ENCODE data around the gene CLIC4.
"Not testable (repeated sequence)": the region's sequence is repeated elsewhere in the genome, so short reads cannot be mapped to it uniquely, and the experiment has no call there.

CLIC4 gene

DNA sequence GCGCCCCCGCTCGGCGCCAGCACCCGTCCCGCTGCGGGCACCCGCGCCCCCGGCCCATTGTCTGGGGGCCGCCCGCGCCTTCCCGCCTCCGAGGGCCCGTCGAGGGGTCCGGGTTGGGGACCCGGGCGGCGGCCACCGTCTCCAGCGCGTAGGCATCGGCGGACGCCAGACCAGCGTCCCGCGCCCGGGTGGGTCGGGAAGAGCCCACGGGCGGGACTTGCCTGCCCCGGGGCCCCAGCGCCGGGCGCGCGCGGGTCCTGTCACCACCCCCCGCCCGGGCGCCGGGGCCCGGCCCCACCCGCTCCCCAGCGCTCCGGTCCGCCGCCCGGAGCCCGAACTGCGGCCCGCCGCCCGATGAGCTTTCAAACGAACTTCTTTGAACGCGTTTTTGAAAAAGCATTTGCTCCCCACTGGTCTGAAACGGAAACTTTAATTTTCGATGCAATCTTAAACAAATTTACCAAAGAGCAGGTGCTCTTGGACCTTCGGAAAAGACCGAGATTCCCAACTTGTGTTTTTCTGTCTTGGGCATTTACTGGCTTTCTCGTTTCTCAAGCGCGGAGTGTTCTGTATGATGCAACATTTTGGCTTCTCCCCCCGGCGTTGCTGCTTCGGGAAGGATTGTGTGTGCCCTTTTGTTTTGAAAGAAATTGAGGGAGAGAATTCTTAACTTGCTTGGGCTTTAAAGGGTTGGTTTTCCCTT lies 615 bp downstream of the CLIC4 start:
- DNase-seq (ENCODE audit: low read depth) = no peak

DNA sequence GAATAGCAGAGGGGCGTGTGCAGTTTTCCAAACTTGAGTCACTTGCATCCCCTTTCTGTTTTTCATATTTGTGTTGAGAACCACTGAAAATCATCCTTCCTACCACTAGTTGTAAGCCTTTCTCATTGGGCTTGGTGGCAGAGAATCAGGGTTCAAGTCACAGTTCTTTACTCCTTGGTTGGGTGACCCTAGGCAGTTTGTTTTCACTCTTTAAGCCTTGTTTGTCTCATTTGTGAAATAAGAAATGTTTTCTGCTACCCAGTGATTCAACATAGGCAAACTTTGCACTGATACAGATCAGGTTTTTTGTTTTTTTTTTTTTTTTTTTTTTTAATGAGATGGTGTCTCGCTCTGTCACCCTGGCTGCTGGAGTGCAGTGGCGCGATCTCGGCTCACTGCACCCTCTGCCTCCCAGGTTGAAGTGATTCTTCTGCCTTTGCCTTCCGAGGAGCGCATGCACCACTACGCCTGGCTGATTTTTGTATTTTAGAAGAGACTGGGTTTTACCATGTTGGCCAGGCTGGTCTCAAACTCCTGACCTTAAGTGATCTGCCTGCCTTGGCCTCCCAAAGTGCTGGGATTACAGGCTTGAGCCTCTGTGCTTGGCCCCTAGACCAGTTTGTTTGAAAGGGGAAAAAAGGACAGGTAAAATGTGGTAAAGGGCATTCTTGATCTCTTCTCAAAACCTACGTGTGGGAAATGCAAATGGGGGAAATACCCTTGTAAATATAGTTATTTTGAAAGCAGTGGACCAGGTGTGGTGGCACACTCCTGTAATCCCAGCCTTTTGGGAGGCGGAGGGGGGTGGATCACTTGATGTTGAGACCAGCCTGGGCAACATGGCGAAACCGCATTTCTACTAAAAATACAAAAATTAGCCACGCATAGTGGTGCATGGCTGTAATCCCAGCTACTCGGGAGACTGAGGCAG lies 3.2 kb downstream of the CLIC4 start:
- DNase-seq (ENCODE audit: low read depth) = no peak

DNA sequence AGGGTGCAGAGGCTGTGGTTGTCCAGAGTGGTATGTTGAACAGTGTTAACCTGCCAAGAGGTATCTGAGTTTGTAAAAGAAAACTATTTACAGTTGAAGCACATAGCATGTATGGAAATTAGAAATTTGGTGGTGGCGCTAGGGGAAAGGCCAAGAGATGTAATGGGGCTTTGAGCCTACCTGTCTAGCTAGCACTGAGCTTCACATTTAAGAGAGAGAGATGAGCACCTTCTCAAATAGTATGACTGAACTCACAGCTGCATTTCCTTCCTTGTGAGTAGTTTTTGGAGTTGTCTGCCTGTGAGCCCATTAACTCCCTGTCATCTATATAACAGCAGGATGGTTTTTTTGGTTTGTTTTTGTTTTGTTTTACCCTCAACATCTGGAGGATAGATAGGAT lies 4.0 kb downstream of the CLIC4 start:
- no peak for DNase-seq (ENCODE audit: low read depth)

DNA sequence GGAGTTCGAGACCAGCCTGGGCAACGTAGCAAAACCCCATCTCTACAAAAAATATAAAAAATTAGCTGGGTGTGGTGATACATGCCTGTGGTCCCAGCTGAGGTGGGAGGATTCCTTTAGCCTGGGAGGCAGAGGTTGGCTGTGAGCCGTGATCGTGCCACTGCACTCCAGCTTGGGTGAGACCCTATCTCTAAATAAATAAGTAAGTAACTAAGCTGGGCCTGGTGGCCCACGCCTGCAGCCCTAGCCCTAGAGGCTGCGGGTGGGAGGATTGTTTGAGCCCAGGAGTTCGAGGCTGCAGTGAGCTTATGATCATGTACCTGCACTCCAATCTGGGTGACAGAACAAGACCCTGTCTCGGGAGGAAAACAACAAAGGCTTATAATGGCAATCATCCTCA lies 4.6 kb downstream of the CLIC4 start:
- DNase-seq (ENCODE audit: low read depth) = no peak

DNA sequence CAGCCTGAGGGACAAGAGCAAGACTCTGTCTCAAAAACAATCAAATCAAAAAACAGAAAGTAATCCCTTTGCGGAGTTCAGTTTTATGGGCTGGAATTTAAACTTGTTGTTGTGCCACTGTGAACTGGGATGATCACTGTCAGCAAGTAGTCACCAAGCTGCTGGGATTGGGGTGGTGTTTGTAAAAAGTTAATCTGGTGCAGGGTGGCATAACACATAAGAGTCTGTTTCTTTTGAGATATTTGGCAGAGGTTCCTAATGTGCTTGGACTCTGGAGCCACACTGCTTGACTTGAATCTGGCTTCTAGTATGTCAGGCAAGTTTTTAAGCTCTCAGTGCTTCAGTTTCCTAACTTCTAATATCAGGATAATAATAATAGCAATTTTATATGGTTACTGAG lies 6.6 kb downstream of the CLIC4 start:
- no peak for DNase-seq (ENCODE audit: low read depth)

DNA sequence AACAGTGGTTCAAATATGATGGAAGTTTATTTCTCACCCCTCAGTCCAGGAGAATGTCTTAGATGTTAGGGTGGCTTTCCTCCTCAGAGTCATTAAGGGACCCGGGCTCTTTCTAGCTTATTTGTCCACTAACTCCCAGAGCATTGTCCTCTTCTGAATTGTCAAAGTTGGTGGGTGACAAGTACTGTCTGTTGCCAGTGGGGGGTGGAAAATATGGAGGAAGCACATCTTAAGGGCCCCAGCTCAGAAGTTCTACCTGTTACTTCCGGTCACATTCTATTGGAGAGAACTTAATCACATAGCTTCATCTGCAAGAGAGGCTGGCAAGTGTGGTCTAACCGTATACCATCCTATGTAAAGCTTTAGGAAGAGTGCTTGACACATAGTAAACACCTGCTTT lies 7.1 kb downstream of the CLIC4 start:
- no peak for DNase-seq (ENCODE audit: low read depth)

DNA sequence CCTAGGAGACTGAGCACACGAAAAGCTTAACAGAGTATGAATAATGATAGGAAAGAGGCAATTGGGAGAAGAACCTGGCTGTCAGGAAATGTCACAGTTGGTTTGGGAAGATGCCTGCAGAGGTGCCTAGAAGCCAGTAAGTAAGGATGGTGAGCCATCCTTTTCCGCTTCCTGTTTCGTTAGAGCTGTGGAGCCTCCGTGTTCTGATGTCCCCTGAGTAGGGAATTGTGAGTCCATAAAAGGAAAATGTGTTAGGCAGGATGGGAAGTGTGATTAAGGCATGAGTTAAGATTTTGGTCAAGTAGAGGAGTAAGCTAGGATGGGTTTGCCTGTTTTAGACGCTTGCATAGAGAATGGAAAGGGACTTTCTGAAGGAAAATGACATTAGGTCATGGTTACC lies 9.0 kb downstream of the CLIC4 start:
- DNase-seq (ENCODE audit: low read depth) = no peak

DNA sequence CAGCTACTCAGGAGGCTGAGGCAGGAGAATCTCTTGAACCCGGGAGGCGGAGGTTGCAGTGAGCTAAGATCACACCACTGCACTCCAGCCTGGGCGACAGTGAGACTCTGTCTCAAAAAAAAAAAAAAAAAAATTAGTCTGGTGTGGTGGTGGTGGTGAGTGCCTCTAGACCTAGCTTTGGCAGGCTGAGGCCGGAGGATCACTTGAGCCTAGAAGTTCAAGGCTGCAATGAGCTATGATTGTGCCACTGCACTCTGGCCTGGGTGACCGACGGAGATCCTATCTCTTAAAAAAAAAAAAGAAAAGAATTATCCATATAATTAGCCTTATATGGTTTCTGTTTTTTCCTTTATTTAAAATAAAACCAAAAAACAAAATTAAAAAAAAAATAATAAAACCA lies 10.1 kb downstream of the CLIC4 start:
- DNase-seq (ENCODE audit: low read depth) = not testable (repeated sequence)

DNA sequence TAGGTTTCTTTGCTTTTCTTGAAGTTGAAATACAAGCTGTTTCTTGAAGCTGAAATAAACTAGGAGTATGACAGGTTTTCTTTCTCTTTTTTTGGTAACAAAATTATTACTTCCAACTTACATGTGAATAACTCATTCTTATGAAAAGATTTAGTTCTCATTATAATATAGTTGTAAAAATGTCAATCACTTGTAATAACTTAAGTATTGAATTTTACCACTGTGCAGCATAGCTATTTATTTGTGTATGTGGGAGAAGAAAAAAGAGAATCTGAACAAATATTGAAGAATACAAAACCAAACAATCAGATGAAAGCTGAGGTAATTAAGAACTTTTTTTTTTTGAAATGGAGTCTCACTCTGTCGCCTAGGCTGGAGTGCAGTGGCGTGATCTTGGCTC lies 11.1 kb downstream of the CLIC4 start:
- DNase-seq (ENCODE audit: low read depth) = no peak

DNA sequence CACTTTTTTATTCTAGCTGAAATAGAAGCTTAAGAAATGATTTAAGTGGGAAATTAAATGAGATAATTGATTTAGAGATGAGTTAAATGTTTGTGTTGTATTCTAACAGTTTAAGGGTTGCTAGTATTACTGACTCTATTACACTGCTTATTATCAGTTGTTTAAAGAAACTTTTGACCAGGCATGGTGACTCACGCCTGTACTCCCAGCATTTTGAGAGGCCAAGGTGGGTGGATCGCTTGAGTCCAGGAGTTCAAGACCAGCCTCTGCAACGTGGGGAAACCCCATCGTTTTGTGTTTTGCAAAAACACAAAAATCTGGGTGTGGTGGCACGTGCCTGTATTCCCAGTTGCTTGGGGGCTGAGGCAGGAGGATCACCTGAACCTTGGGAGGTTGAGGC lies 14.2 kb downstream of the CLIC4 start:
- DNase-seq (ENCODE audit: low read depth) = no peak

DNA sequence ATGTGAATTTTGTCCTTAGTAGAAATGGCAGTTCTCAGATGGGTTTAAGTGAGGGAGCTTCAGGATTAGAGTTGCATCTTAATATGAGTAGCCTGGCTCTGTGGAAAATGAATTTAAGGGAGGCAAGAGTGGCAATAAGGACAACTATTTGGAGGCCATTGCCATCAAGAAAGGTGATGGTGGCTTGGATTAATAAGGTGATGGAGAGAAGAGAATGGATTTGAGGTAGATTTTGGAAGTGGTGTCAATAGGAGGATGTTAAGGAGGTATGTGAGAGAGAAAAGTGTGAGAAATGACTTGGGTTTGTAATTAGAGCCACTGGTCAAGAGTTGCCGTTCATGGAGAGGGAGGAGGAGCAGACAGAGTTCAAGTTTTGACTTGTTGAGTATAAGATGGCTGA lies 16.3 kb downstream of the CLIC4 start:
- no peak for DNase-seq (ENCODE audit: low read depth)

DNA sequence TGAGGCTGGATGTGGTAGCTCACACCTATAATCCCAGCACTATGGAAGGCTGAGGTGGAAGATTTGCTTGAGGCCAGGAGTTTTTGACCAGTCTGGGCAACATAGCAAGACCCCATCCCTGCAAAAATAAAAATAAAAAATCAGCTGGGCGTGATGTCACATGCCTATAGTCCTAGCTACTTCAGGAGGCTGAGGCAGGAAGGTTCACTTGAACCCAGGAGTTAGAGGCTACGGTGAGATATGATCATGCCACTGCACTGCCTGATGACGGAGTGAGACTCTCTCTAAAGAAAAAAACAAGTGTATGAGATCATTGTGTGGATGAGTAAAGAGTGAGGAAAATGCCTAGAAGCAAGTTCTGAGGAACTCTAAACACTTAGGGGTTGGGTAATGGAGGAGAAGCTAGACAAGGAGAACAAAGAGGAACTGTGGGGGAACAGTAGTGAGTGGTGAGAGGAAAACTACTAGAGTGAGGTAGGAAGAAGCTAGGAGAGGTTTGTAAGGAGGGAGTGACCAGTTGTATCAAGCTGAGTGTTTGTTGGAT lies 17.0 kb downstream of the CLIC4 start:
- DNase-seq (ENCODE audit: low read depth) = no peak

DNA sequence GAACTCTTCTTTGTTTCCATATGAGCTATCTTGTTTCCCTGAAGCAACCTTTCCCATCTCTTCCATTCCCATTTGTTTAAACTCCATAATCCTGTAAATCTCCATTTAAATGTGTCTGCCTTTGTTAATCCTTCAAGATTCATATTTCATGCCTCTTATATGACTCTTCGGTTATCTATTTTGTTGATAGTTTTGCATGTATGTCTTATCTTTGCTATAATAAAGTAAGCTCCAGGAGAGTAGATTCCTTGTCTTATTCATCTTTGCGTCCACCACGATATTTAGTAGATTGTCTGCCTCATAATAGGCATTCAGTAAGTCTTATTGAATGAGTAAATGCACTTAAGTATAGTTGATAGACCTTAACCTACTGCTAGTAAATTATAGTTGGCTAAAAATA lies 18.4 kb downstream of the CLIC4 start:
- no peak for DNase-seq (ENCODE audit: low read depth)

DNA sequence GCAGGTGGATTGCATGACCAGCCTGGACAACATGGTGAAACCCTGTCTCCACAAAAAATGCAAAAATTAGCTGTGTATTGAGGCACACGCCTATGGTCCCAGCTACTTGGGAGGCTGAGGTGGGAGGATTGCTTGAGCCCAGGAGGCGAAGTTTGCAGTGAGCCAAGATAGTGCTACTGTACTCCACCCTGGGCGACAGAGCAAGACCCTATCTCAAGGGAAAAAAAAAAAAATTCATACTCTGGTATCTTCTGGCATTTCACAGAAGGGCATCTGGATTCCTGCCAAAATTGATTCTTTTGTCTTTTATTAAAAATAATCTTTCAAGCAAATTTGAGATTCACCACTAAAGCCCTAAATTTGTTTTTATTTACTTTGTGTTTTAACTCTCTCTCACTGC lies 19.2 kb downstream of the CLIC4 start:
- no peak for DNase-seq (ENCODE audit: low read depth)

DNA sequence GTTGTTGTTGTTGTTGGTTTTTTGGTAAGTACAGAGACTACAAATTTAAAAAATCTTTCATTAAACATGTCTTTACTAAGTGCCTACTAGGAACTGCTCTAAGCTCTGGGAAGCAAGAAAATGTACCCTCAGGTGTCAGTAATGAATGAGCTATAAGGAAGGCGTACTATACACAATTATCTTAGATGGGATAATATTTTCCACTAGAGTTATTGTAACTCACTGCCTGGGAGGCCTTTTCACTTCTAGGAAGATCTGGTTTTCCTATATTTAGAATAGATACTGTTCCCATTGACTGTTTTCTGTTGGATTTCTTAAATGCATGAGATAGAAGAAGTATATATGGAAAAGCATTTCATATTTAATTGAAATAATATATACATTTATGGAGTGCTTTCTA lies 19.6 kb downstream of the CLIC4 start:
- no peak for DNase-seq (ENCODE audit: low read depth)

DNA sequence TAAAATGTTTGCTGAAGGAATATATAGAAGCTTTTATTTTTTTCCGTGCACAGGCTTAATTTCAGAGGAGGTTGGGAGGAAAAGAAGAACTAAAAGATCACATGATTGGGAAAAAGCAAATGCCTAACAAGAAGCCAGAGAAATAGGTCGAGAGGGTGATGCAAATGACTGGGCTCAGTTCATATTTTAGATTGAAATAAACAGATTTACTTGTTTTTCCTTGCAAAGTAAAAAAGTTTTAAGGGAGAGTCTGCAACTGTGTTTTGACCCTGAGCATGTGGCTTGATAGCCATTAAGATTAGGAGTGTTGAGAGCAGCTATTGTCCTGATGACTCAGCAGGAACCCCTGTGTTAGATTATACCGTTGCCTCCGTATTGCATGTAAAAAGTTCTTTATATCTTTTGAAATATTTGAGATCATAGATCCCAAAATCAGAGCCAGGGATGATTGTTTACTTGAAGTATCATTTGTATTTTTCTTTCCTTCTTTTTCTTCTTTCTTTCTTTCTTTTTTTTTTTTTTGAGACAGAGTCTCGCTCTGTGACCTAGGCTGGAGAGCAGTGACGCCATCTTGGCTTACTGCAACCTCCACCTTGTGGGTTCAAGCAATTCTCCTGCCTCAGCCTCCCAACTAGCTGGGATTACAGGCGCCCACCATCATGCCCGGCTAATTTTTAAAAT lies 20.2 kb downstream of the CLIC4 start:
- DNase-seq (ENCODE audit: low read depth) = no peak

DNA sequence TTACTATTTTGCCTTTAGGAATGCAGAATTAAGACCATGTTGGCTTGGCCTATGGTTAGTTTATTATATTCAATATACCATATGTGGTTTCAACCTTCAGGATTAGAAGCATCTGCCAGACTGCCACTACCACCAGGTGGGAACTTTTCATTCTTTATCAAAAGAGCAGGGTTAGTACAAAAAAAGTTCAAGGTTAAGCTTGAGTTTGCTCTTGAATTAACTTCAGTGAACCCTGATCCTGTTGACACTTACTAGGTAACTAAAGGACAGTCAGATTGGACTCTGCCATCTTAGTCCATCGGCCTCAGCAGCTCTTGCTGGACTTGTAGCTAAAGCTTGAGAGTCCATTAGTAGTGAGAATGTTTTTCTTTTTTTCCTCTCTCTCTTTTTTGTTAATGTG lies 22.1 kb downstream of the CLIC4 start:
- DNase-seq (ENCODE audit: low read depth) = no peak

DNA sequence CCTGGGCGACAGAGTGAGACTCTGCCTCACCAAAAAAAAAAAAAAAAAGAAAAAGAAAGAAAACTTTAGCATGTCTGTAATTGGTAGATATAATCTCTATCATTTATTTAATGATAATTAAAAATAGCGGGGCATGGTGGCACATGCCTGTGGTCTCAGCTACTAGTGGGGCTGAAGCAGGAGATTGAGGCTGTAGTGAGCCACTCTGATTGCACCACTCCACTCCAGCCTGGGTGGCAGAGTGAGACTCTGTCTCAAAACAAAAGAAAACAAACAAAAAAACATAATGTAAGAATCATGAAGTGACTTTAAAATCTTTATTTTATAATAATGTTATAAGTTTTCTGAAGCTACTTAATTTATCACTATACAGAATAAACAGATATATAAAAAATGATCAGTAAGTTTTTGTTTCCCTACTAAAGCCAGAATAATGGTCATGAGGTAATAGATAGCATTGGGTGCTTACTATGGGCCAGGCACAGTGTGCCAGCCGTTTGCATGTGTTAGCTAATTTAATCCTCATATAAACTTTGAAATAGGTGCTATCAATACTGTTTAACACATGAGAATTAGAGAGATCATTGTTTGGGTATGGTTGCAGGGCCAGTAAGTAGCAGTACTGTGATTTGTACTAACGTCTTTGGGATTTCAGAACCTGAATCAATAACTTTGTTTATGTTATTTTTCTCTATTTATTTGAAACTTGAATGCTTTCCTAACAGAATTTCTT lies 23.8 kb downstream of the CLIC4 start:
- DNase-seq (ENCODE audit: low read depth) = no peak

DNA sequence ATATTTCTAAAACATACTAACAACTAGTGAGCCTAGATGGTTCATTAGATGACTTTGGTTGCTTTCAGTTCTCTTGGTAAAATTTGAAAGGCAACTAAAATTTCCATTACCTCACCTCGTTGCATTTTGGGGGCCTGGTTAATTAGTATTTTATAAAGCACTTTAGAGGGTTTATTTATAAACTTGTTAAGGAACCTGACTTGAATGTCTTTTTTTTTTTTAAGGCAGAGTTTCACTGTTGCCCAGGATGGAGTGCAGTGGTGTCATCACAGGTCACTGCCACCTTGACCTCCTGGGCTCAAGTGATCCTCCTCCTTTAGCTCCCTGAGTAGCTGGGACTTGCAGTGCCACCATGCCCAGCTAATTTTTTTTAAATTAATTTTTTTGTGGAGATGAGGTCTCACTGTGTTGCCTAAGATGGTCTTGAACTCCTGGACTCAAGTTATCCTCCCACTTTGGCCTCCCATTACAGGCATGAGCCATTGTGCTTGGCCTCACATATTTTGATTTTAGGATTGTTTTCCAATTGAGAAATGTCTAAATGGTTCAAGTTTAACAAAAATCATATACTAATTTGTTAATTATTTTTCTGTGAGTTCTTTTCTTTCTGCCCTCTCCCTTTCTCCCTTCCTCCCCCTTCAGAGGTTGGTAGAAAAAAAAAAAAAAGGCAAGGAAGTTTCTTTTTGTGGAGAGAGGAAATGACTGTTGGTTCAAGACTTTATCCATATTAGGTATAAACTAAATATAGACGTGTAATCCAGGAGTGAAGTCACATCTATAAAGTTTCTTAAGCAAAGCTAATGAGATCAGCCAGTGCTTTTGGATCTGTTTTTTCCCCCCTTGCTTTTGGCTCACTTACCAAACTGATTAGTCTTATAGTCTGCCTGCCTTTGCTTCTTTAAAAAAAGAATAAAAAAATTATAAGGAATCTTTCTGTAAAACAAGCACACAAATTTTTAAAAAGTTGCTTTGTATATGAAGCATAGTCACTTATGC lies 24.7 kb downstream of the CLIC4 start:
- DNase-seq (ENCODE audit: low read depth) = peak; percentile 88

DNA sequence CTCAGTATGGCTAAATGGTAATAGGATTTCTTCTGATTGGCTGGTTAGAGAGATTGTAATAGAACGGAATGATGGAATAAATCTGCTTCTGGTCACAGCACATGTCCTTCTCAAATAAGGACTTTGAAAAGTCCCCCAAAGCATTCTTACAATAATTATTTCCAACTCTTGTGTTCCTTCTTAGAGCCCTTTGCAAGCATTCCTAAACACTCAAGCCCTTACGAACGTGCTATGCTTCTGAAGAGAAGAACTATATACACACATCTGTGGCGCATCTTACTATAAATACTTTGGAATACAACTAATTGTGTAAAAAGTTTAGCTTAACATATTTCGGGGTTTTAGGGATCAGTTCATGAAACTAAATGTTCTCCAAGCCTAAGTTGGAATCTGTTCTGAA lies 25.6 kb downstream of the CLIC4 start:
- no peak for DNase-seq (ENCODE audit: low read depth)

DNA sequence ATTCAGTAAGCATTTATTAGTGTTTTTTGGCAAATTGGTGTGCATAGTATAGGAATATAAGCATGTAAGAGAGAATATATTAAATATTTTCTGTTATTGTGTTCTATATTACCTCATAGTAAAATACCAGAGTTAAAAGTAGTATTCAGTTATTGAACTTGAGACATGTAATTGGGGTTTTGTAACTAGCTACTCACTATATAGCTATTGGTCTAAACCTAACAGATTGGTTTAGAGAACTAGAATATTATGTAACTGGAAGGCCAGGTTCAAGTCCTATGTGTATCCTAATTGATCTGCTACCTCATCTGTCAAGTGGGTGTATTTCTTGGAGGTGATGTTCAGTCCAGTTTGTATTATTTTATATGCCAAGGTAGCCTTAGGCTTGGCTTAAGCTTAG lies 26.3 kb downstream of the CLIC4 start:
- no peak for DNase-seq (ENCODE audit: low read depth)

All from HS-5 (cell line).